K562 (cell line): ENCODE measurements around the gene PRSS27. TPM values are rescaled to one million over a fixed set of nuclear protein-coding genes. Genes with fewer than 3 reads are reported as not detected.

Experiments
- AFF1 ChIP-seq, 2 experiments: fragments of 450-650 bp; IDR thresholded peaks; 2 replicates each; pipeline ENCODE4 v1.6.1; 2018; ENCODE audit warnings: mild to moderate bottlenecking in 2 of 2, low read depth in 1 of 2; ENCODE audit not compliant: partially characterized antibody in 2 of 2
- ARID1B ChIP-seq: fragments of 450-650 bp; IDR thresholded peaks from 2 replicates; pipeline ENCODE4 v1.6.1; 2016; ENCODE audit warnings: antibody characterized with exemption, mild to moderate bottlenecking, inconsistent platforms
- ARNT ChIP-seq, 2 experiments: fragments of 450-650 bp; IDR thresholded peaks; 2 replicates each; pipeline ENCODE4 v1.6.1; 2016; ENCODE audit warnings: mild to moderate bottlenecking in 1 of 2
- CBFB ChIP-seq: sonication (generic); formaldehyde crosslinking; IDR thresholded peaks from 2 replicates; pipeline ENCODE4 v1.4.0; 2020; ENCODE audit warnings: mild to moderate bottlenecking, missing genetic modification reagents
- DDX20 ChIP-seq: fragments of 450-650 bp; IDR thresholded peaks from 2 replicates; pipeline ENCODE4 v1.6.1; 2016; ENCODE audit warnings: missing genetic modification characterization, low read depth, mild to moderate bottlenecking, missing compliant biosample characterization, moderate library complexity
- ELF1 ChIP-seq: fragments of 200-800 bp; sonication (Bioruptor generic); IDR thresholded peaks from 2 replicates; pipeline ENCODE4 v1.6.1; 2016; ENCODE audit warnings: missing genetic modification characterization, missing compliant biosample characterization
- MCM2 ChIP-seq: fragments of 450-650 bp; IDR thresholded peaks from 2 replicates; pipeline ENCODE4 v1.6.1; 2017; ENCODE audit warnings: low read depth, mild to moderate bottlenecking
- PHF21A ChIP-seq: fragments of 450-650 bp; IDR thresholded peaks from 2 replicates; pipeline ENCODE4 v1.6.1; 2017; ENCODE audit warnings: low read depth, borderline replicate concordance
- THAP12 ChIP-seq: fragments of 250-450 bp; sonication (Bioruptor Pico); IDR thresholded peaks from 2 replicates; pipeline ENCODE4 v1.9.0; 2021; ENCODE audit warnings: mild to moderate bottlenecking, inconsistent platforms
- U2AF1 ChIP-seq: fragments of 200-400 bp; formaldehyde crosslinking; optimal IDR thresholded peaks from 2 replicates; pipeline ENCODE3; 2017; ENCODE audit warnings: mild to moderate bottlenecking, low read depth, low read length, moderate library complexity
- VEZF1 ChIP-seq: fragments of 200-800 bp; sonication (Bioruptor generic); IDR thresholded peaks from 2 replicates; pipeline ENCODE4 v1.6.1; 2017; ENCODE audit warnings: missing genetic modification characterization, missing compliant biosample characterization
- ZKSCAN8 ChIP-seq: fragments of 200-800 bp; sonication (Bioruptor generic); IDR thresholded peaks from 2 replicates; pipeline ENCODE4 v1.6.1; 2016; ENCODE audit warnings: missing genetic modification characterization, missing compliant biosample characterization
- ZNF518B ChIP-seq: fragments of 250-450 bp; sonication (Bioruptor Pico); IDR thresholded peaks from 2 replicates; pipeline ENCODE4 v1.5.0; 2021; ENCODE audit warnings: mild to moderate bottlenecking, moderate library complexity
- polyA plus RNA-seq, 8 experiments: library from polyadenylated mRNA; depleted of rRNA in 4 of 8; stranded (reverse) in 5 of 8; unstranded in 3 of 8; fragments of >200 nt; fragmentation: Nextera tagmentation in 2 of 8; fragmentation: Illumina TruSeq in 1 of 8; extraction: Ambion mirVana in 2 of 8; extraction: Trizol in 1 of 8; gene quantifications; 2 replicates each; pipeline versions ENCODE4 v1.2.1 to v1.2.3, GENCODE V29; 2011 to 2014; ENCODE audit warnings: inconsistent platforms in 1 of 8, missing spikeins in 1 of 8
- total RNA-seq, 7 experiments: library from RNA; depleted of rRNA in 6 of 7; stranded (reverse); fragments of >200 nt in 6 of 7; fragmentation: Illumina TruSeq in 2 of 7; extraction: Trizol in 2 of 7; gene quantifications; 2 replicates each; pipeline versions ENCODE4 v1.2.1 to v1.2.3, GENCODE V29; 2011 to 2021; ENCODE audit warnings: low replicate concordance in 1 of 7

Gene PRSS27
- total and polyA plus RNA-seq, 9 of the 15 experiments (the other 6 are each of a cell fraction or from before 2014, with no cell fraction given), result 0.09 to 0.20 (median 0.17) TPM; not detected in 5

GRCh38 chr16:2720719-2721633, 952 bp upstream of the PRSS27 start (continued):
- TF ChIP-seq THAP12, result no peak
- peak; percentile 68 for TF ChIP-seq U2AF1
- TF ChIP-seq ELF1, result peak; percentile 79
- no peak for TF ChIP-seq PHF21A
- TF ChIP-seq CBFB (CRISPR knock-in tag), result no peak
- TF ChIP-seq MCM2, result no peak
- TF ChIP-seq ARID1B, result no peak
- TF ChIP-seq ARNT (IDR thresholded peaks at IDR 0.05), result no peak
- peak; percentile 92 for TF ChIP-seq VEZF1 (CRISPR knock-in tag)
- TF ChIP-seq AFF1 (IDR thresholded peaks at IDR 0.05; ENCODE audit: low read depth in 1 of 2, partially characterized antibody in 2 of 2), result no peak
- no peak for TF ChIP-seq DDX20
- TF ChIP-seq ZNF518B, result no peak
- TF ChIP-seq ZKSCAN8 (CRISPR knock-in tag), result no peak
